HL-60/S4 (cell line): ENCODE data around the gene PDCD6IP.

ENCODE experiments used
- in situ Hi-C: fragments of 300-500 bp; cut with MboI; formaldehyde crosslinking; loops from 2 replicates; pipeline ENCODE4 v1.14.3; 2022; ENCODE audit warnings: low sequenced_read_pairs

PDCD6IP gene

DNA sequence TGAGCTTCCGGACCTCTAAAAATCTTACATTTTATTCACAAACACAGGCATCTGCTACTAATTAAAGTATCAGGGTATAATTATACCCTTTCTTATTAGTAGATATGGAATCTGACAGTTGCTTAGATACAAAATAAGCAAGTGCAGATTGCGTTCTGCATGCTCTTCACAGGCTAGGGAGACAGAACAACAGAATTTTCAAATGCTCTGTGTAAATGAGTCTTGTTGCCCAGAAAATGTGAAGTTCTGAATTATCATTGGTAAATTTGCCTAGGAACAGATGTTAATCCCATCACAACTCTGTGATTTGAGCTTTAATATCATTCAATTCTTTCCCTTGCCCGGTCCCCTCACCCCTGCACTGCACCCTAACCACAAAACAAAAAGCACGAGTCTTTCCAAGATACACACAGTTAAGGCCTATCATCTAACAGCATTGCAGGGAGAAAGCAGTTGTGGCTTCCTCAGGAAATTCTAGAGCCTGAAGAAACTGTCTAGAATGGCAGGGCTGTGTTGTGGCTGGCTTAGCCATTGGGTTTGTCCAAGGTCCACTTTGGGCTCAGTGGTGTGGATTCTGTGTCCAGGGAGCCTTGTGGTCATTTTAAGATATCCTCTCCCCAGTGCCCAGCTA is 119.8 kb downstream of the PDCD6IP start:
- in situ Hi-C loops, result no loop called here
